Parathyroid adenoma (tissue), 2 donors: ENCODE results near the gene UBE2I.
"Not testable (repeated sequence)": the region's sequence is repeated elsewhere in the genome, so short reads cannot be mapped to it uniquely, and the experiment has no call there.

Source experiments
- H2AFZ ChIP-seq: fragments of 300-600 bp; sonication (generic); one replicate; pipeline ENCODE4 v1.7.0; 2017; ENCODE audit warnings: antibody characterized with exemption, mild to moderate bottlenecking
- H3K27ac ChIP-seq: fragments of 300-600 bp; sonication (generic); one replicate; pipeline ENCODE4 v1.7.0; 2017
- H3K27me3 ChIP-seq: fragments of 300-600 bp; sonication (generic); one replicate; pipeline ENCODE4 v1.7.0; 2017; ENCODE audit warnings: low read length; ENCODE audit not compliant: control insufficient read depth, insufficient read depth
- H3K36me3 ChIP-seq: fragments of 300-600 bp; sonication (generic); one replicate; pipeline ENCODE4 v1.7.0; 2017; ENCODE audit warnings: low read length; ENCODE audit not compliant: control insufficient read depth, insufficient read depth
- H3K4me1 ChIP-seq: fragments of 300-600 bp; sonication (generic); one replicate; pipeline ENCODE4 v1.7.0; 2017; ENCODE audit warnings: control low read depth
- H3K4me2 ChIP-seq: fragments of 300-600 bp; sonication (generic); one replicate; pipeline ENCODE4 v1.7.0; 2017; ENCODE audit warnings: low read length
- H3K4me3 ChIP-seq: fragments of 300-600 bp; sonication (generic); one replicate; pipeline ENCODE4 v1.7.0; 2017; ENCODE audit warnings: low read depth, low read length
- H3K79me2 ChIP-seq: fragments of 300-600 bp; sonication (generic); one replicate; pipeline ENCODE4 v1.7.0; 2017; ENCODE audit warnings: control low read depth
- H3K9ac ChIP-seq: fragments of 300-600 bp; sonication (generic); one replicate; pipeline ENCODE4 v1.7.0; 2017; ENCODE audit warnings: mild to moderate bottlenecking
- H3K9me3 ChIP-seq: fragments of 300-600 bp; sonication (generic); one replicate; pipeline ENCODE4 v1.7.0; 2017; ENCODE audit warnings: low read length; ENCODE audit not compliant: control insufficient read depth
- CTCF ChIP-seq: fragments of 300-600 bp; sonication (generic); IDR thresholded peaks from one replicate; pipeline ENCODE4 v1.7.0; 2017; ENCODE audit warnings: antibody characterized with exemption, mild to moderate bottlenecking
- donor health status: primary hyperparathyroidism.

Gene UBE2I

DNA sequence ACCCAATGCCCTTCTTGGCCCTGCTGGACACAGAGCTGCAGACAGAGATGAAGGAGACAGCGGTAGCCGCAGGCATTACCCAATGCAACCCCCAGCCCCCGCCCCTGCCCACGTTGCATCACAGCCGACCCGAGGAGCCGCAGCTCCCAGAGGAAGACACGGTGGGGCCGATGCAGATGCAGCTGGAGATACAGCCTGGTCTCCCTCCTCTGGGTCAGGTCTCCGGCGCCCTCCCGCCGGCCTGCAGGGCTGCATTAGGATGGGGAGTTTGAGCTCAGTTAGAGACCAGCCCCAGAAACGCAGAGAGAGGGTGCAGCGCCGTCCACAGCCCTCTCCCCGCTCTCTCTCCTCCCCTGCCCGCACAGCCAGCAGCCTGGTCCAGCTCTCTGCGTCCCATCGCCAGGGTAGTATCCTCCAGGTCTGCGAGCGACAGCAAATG is 19.4 kb upstream of the UBE2I start:
- H3K9me3 ChIP-seq, result no peaks in the 10 kb centered on the region
- no peak overlapping the region for H3K4me3 ChIP-seq
- peaks cover 3% of the 10 kb centered on the region for H3K4me1 ChIP-seq
- H3K36me3 ChIP-seq, result no peaks in the 10 kb centered on the region
- TF ChIP-seq CTCF, result no peak
- no peak overlapping the region for H3K27ac ChIP-seq
- no peak overlapping the region for H3K4me2 ChIP-seq
- no peaks in the 10 kb centered on the region for H3K27me3 ChIP-seq
- H2AFZ ChIP-seq, result no peak overlapping the region
- H3K79me2 ChIP-seq, result no peaks in the 10 kb centered on the region
- H3K9ac ChIP-seq, result no peak overlapping the region

GRCh38 chr16:1290860-1291575 is 18.4 kb upstream of the UBE2I start:
- Histone ChIP-seq H3K9ac (no peak overlapping the region), H3K79me2 (no peaks in the 10 kb centered on the region), H3K4me1 (peaks cover 3% of the 10 kb centered on the region), H2AFZ (no peak overlapping the region), H3K9me3 (no peaks in the 10 kb centered on the region), H3K4me3 (no peak overlapping the region), H3K36me3 (no peaks in the 10 kb centered on the region), H3K4me2 (no peak overlapping the region), H3K27me3 (no peaks in the 10 kb centered on the region), H3K27ac (no peak overlapping the region)
- no peak for TF ChIP-seq CTCF

DNA sequence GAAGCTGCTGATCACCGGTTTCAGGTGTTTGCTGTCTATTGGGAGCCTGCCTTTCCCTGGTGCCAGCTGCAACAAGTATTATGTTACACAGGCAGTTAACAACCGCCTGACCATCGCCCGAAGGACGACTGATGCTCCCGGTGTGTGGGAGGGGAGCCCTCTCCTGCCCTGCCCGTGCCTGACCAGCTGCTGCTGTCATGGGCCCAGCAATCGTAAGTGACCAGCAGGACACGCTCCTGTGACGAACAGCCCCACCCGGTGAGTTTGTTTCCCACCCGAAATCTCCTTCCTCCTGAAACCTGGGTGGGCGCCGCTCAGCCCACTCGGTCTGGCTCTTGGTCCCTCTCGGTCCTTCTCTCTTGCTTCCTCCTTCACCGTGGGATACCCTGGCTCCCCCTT is 17.9 kb upstream of the UBE2I start:
- H3K36me3 ChIP-seq, result no peaks in the 10 kb centered on the region
- peaks cover 4% of the 10 kb centered on the region for H3K4me1 ChIP-seq
- H2AFZ ChIP-seq, result no peak overlapping the region
- no peaks in the 10 kb centered on the region for H3K27me3 ChIP-seq
- no peak overlapping the region for H3K4me2 ChIP-seq
- H3K27ac ChIP-seq, result no peak overlapping the region
- H3K79me2 ChIP-seq, result no peaks in the 10 kb centered on the region
- H3K4me3 ChIP-seq, result no peak overlapping the region
- no peak for TF ChIP-seq CTCF
- H3K9ac ChIP-seq, result no peak overlapping the region
- H3K9me3 ChIP-seq, result no peaks in the 10 kb centered on the region

- not testable (repeated sequence) for H3K4me3 ChIP-seq, H3K9ac ChIP-seq, H3K27me3 ChIP-seq, H3K9me3 ChIP-seq, H3K4me1 ChIP-seq, H3K36me3 ChIP-seq, H2AFZ ChIP-seq, H3K79me2 ChIP-seq, H3K27ac ChIP-seq, H3K4me2 ChIP-seq
Measured at GRCh38 chr16:1292208-1292607, 17.2 kb upstream of the UBE2I start.

GRCh38 chr16:1292808-1293207 is 16.6 kb upstream of the UBE2I start:
- H3K27me3 ChIP-seq, H2AFZ ChIP-seq: not testable (repeated sequence)

More at GRCh38 chr16:1292808-1293207, 16.6 kb upstream of the UBE2I start:
- H3K9ac ChIP-seq, H3K4me3 ChIP-seq, H3K27ac ChIP-seq, H3K79me2 ChIP-seq, H3K36me3 ChIP-seq, H3K4me2 ChIP-seq, H3K9me3 ChIP-seq: not testable (repeated sequence)
- H3K4me1 ChIP-seq, result peaks cover 14% of the 10 kb centered on the region
